ENCODE measurements around the gene SREK1IP1. TPM values are rescaled to one million over a fixed set of nuclear protein-coding genes. Genes with fewer than 3 reads are reported as not detected.
A peak's percentile ranks its signal among the peaks of the same experiment; 100 is the strongest.

Gene SREK1IP1
- total RNA-seq, 2 experiments from 2014 or later = 21.8 to 25.8 TPM

- Mint-ChIP-seq H3K9me3 (peaks cover 15% of the 10 kb centered on the region), H3K27me3 (peaks cover 49% of the 10 kb centered on the region), H3K4me3 (no peak overlapping the region), H3K27ac (no peak overlapping the region), H3K36me3 (ENCODE audit: low read depth) (no peaks in the 10 kb centered on the region), H3K4me1 (peaks cover 4% of the 10 kb centered on the region)
- CTCF ChIA-PET = no interaction called here
- DNase-seq = no peak
- POLR2A ChIA-PET = no interaction called here
Measured at GRCh38 chr5:64693636-64694035, 74.9 kb downstream of the SREK1IP1 start.

- peaks cover 4% of the 10 kb centered on the region for H3K4me1 Mint-ChIP-seq
- DNase-seq = no peak
- H3K27ac Mint-ChIP-seq = no peak overlapping the region
- H3K9me3 Mint-ChIP-seq = peaks cover 4% of the 10 kb centered on the region
- POLR2A ChIA-PET = no interaction called here
- peaks cover 52% of the 10 kb centered on the region for H3K27me3 Mint-ChIP-seq
- no peak overlapping the region for H3K4me3 Mint-ChIP-seq
- CTCF ChIA-PET = no interaction called here
- H3K36me3 Mint-ChIP-seq (ENCODE audit: low read depth) = no peaks in the 10 kb centered on the region
Measured at GRCh38 chr5:64691291-64691690, 77.2 kb downstream of the SREK1IP1 start.

GRCh38 chr5:64690417-64691151 is 77.9 kb downstream of the SREK1IP1 start, which contains the start of gene SHISAL2B:
SHISAL2B (plus strand) TSS chr5:64690503; CDS start chr5:64690624, 121 bp downstream.
- ChIA-PET POLR2A (no interaction called here), CTCF (no interaction called here)
- Mint-ChIP-seq H3K36me3 (ENCODE audit: low read depth) (no peaks in the 10 kb centered on the region), H3K27me3 (peaks cover 52% of the 10 kb centered on the region), H3K9me3 (peaks cover under 1% of the 10 kb centered on the region), H3K4me1 (peaks cover 4% of the 10 kb centered on the region), H3K4me3 (peak within 1 kb of the TSS; percentile 3), H3K27ac (no peak within 1 kb of the TSS)
- no peak for DNase-seq

- Mint-ChIP-seq H3K27ac (no peak overlapping the region), H3K27me3 (peaks cover 50% of the 10 kb centered on the region), H3K4me3 (peak overlapping the region; percentile 3), H3K36me3 (ENCODE audit: low read depth) (no peaks in the 10 kb centered on the region), H3K4me1 (peaks cover 4% of the 10 kb centered on the region), H3K9me3 (no peaks in the 10 kb centered on the region)
- DNase-seq = no peak
- ChIA-PET POLR2A (no interaction called here), CTCF (no interaction called here)
Measured at GRCh38 chr5:64690104-64690416, 78.4 kb downstream of the SREK1IP1 start.

- ChIA-PET POLR2A (no interaction called here), CTCF (no interaction called here)
- no peaks in the 10 kb centered on the region for H3K9me3 Mint-ChIP-seq
- H3K27me3 Mint-ChIP-seq = peaks cover 52% of the 10 kb centered on the region
- H3K36me3 Mint-ChIP-seq (ENCODE audit: low read depth) = no peaks in the 10 kb centered on the region
- no peak overlapping the region for H3K4me3 Mint-ChIP-seq
- peaks cover 4% of the 10 kb centered on the region for H3K4me1 Mint-ChIP-seq
- H3K27ac Mint-ChIP-seq = no peak overlapping the region
- no peak for DNase-seq
Measured at GRCh38 chr5:64688965-64689364, 79.5 kb downstream of the SREK1IP1 start.

GRCh38 chr5:64688391-64688790 is 80.1 kb downstream of the SREK1IP1 start:
- peaks cover 47% of the 10 kb centered on the region for H3K27me3 Mint-ChIP-seq
- CTCF ChIA-PET = no interaction called here
- H3K36me3 Mint-ChIP-seq (ENCODE audit: low read depth) = no peaks in the 10 kb centered on the region
- H3K4me1 Mint-ChIP-seq = peaks cover 4% of the 10 kb centered on the region
- H3K9me3 Mint-ChIP-seq = no peaks in the 10 kb centered on the region
- DNase-seq = no peak
- H3K27ac Mint-ChIP-seq = no peak overlapping the region
- POLR2A ChIA-PET = no interaction called here
- H3K4me3 Mint-ChIP-seq = no peak overlapping the region

- peaks cover 4% of the 10 kb centered on the region for H3K4me1 Mint-ChIP-seq
- peaks cover 27% of the 10 kb centered on the region for H3K27me3 Mint-ChIP-seq
- H3K27ac Mint-ChIP-seq = no peak overlapping the region
- H3K9me3 Mint-ChIP-seq = no peaks in the 10 kb centered on the region
- H3K36me3 Mint-ChIP-seq (ENCODE audit: low read depth) = no peaks in the 10 kb centered on the region
- no peak for DNase-seq
- ChIA-PET POLR2A (no interaction called here), CTCF (no interaction called here)
- no peak overlapping the region for H3K4me3 Mint-ChIP-seq
Measured at GRCh38 chr5:64685866-64686265, 82.6 kb downstream of the SREK1IP1 start.

- Mint-ChIP-seq H3K27me3 (peaks cover 7% of the 10 kb centered on the region), H3K36me3 (ENCODE audit: low read depth) (no peaks in the 10 kb centered on the region), H3K4me3 (no peak overlapping the region), H3K9me3 (no peaks in the 10 kb centered on the region), H3K27ac (no peak overlapping the region), H3K4me1 (no peaks in the 10 kb centered on the region)
- ChIA-PET POLR2A (no interaction called here), CTCF (no interaction called here)
- no peak for DNase-seq
Measured at GRCh38 chr5:64682608-64683007, 85.9 kb downstream of the SREK1IP1 start.

GRCh38 chr5:64680289-64680688 is 88.2 kb downstream of the SREK1IP1 start:
- ChIA-PET POLR2A (interaction anchor here (0.5 kb wide), 1 partner anchor 809 kb away, joined by 4 read pairs; no protein-coding TSS in a partner anchor), CTCF (interaction anchor here (1.3 kb wide), 1 partner anchor 9 kb away, joined by 3 read pairs; no protein-coding TSS in a partner anchor)
- Mint-ChIP-seq H3K27me3 (peaks cover 7% of the 10 kb centered on the region), H3K27ac (no peak overlapping the region), H3K4me3 (no peak overlapping the region), H3K9me3 (no peaks in the 10 kb centered on the region), H3K36me3 (ENCODE audit: low read depth) (no peaks in the 10 kb centered on the region), H3K4me1 (no peaks in the 10 kb centered on the region)
- no peak for DNase-seq

- Mint-ChIP-seq H3K9me3 (no peaks in the 10 kb centered on the region), H3K36me3 (ENCODE audit: low read depth) (no peaks in the 10 kb centered on the region), H3K27me3 (peaks cover 4% of the 10 kb centered on the region), H3K27ac (no peak overlapping the region), H3K4me1 (no peaks in the 10 kb centered on the region), H3K4me3 (no peak overlapping the region)
- ChIA-PET CTCF (no interaction called here), POLR2A (no interaction called here)
- no peak for DNase-seq
Measured at GRCh38 chr5:64678374-64678773, 90.1 kb downstream of the SREK1IP1 start.

- no peaks in the 10 kb centered on the region for H3K4me1 Mint-ChIP-seq
- H3K9me3 Mint-ChIP-seq = no peaks in the 10 kb centered on the region
- peaks cover 3% of the 10 kb centered on the region for H3K27me3 Mint-ChIP-seq
- no peak overlapping the region for H3K4me3 Mint-ChIP-seq
- H3K36me3 Mint-ChIP-seq (ENCODE audit: low read depth) = no peaks in the 10 kb centered on the region
- CTCF ChIA-PET = no interaction called here
- POLR2A ChIA-PET = no interaction called here
- no peak overlapping the region for H3K27ac Mint-ChIP-seq
- no peak for DNase-seq
Measured at GRCh38 chr5:64671678-64672077, 96.8 kb downstream of the SREK1IP1 start.

- CTCF ChIA-PET = no interaction called here
- Mint-ChIP-seq H3K27ac (no peak overlapping the region), H3K36me3 (ENCODE audit: low read depth) (no peaks in the 10 kb centered on the region), H3K4me1 (no peaks in the 10 kb centered on the region), H3K27me3 (peaks cover 13% of the 10 kb centered on the region), H3K4me3 (no peak overlapping the region), H3K9me3 (no peaks in the 10 kb centered on the region)
- DNase-seq = no peak
- POLR2A ChIA-PET = no interaction called here
Measured at GRCh38 chr5:64670277-64670676, 98.2 kb downstream of the SREK1IP1 start.

Measured in activated CD4-positive, alpha-beta T cell treated with anti-CD3 and anti-CD28 coated beads, Interleukin-2, amount 10 ng/mL, durations not matched to agents 7 days and 5 days (primary cell).